Vagina (tissue), 2 donors: ENCODE results near the gene KRT15.

Source experiments
- POLR2A ChIP-seq, 2 donors: fragments of 450-650 bp; IDR thresholded peaks; one replicate each; pipeline ENCODE4 v1.6.1; 2017; ENCODE audit warnings: antibody characterized with exemption in 2 of 2, mild to moderate bottlenecking in 2 of 2, moderate library complexity in 2 of 2
- POLR2AphosphoS5 ChIP-seq, 2 donors: sonication (generic); formaldehyde crosslinking; IDR thresholded peaks; one replicate each; pipeline ENCODE4 v1.9.0; 2017; ENCODE audit warnings: antibody characterized with exemption in 2 of 2, mild to moderate bottlenecking in 2 of 2, low read depth in 1 of 2; ENCODE audit not compliant: insufficient read depth in 1 of 2
- TF ChIP-seq, protein P1 (sequence below), 3 experiments: fragments of 450-650 bp in 2 of 3; fragments of 200-600 bp in 1 of 3; sonication (generic) in 1 of 3; IDR thresholded peaks; one replicate each; pipeline ENCODE4 v1.5.1; 2017 to 2019; ENCODE audit warnings: antibody characterized with exemption in 3 of 3, mild to moderate bottlenecking in 2 of 3, moderate library complexity in 2 of 3

DNA sequence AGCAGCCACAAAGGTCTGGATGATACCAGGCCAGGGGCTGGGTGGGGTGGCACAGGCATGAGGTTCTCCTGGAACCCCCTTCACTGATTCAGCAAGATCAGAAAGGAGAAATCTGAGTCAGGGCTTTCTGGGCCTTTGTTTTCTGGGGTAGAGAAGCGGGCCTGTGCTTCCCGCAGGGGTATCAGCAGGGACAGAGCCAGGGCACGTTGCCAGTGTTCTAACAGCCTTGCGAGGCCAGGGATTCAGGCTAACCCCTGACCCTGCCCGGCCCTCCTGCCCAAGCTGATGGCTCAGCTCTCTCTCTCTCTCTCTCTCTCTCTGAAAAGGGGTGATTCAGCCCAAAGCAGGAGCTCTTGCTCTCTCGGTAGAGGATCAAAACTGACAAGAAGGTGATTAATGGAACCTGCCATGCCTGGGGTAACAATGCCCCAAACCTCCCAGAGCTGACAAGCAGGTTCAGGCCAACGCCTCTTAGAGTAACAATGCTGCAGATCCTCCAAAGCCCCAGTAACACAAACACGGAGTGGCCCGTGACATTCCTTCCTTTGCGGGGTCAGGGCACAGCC, 11.3 kb downstream of the KRT15 start:
- TF ChIP-seq, protein P1, sequence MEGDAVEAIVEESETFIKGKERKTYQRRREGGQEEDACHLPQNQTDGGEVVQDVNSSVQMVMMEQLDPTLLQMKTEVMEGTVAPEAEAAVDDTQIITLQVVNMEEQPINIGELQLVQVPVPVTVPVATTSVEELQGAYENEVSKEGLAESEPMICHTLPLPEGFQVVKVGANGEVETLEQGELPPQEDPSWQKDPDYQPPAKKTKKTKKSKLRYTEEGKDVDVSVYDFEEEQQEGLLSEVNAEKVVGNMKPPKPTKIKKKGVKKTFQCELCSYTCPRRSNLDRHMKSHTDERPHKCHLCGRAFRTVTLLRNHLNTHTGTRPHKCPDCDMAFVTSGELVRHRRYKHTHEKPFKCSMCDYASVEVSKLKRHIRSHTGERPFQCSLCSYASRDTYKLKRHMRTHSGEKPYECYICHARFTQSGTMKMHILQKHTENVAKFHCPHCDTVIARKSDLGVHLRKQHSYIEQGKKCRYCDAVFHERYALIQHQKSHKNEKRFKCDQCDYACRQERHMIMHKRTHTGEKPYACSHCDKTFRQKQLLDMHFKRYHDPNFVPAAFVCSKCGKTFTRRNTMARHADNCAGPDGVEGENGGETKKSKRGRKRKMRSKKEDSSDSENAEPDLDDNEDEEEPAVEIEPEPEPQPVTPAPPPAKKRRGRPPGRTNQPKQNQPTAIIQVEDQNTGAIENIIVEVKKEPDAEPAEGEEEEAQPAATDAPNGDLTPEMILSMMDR (IDR thresholded peaks at IDR 0.05), result no peak
- TF ChIP-seq POLR2AphosphoS5 (IDR thresholded peaks at IDR 0.05; ENCODE audit: insufficient read depth in 1 of 2, low read depth in 1 of 2) (no peak), POLR2A (IDR thresholded peaks at IDR 0.05) (no peak)
